Measurements from ENCODE around the gene MCM8.

Gene MCM8

GRCh38 chr20:6041808-6042265 lies 91.4 kb downstream of the MCM8 start:
- no peak for DNase-seq (ENCODE audit: low spot score)

GRCh38 chr20:6044115-6044514 lies 93.7 kb downstream of the MCM8 start:
- DNase-seq (ENCODE audit: low spot score): no peak

GRCh38 chr20:6045566-6045965 lies 95.1 kb downstream of the MCM8 start:
- no peak for DNase-seq (ENCODE audit: low spot score)

GRCh38 chr20:6046432-6046831 lies 96.0 kb downstream of the MCM8 start:
- no peak for DNase-seq (ENCODE audit: low spot score)

- no peak for DNase-seq (ENCODE audit: low spot score)
These were observed 97.9 kb downstream of the MCM8 start for GRCh38 chr20:6048391-6048790.

Data from hematopoietic multipotent progenitor cell treated with erythropoietin and hydrocortisone succinate and interleukin-3 and kit ligand, for 17 days (in vitro differentiated cells).